Measurements from ENCODE around the gene IFNAR1.
"Not testable (repeated sequence)": the region's sequence is repeated elsewhere in the genome, so short reads cannot be mapped to it uniquely, and the experiment has no call there.

Gene IFNAR1

GRCh38 chr21:33348706-33349105 lies 23.9 kb downstream of the IFNAR1 start:
- no peak for DNase-seq (ENCODE audit: low read depth in 2 of 2)

- DNase-seq (ENCODE audit: low read depth in 2 of 2): no peak
These were observed 25.9 kb downstream of the IFNAR1 start for GRCh38 chr21:33350676-33351075.

GRCh38 chr21:33355355-33355754 lies 30.6 kb downstream of the IFNAR1 start:
- DNase-seq (ENCODE audit: low read depth in 2 of 2): no peak

GRCh38 chr21:33355996-33356395 lies 31.2 kb downstream of the IFNAR1 start:
- no peak for DNase-seq (ENCODE audit: low read depth in 2 of 2)

DNA sequence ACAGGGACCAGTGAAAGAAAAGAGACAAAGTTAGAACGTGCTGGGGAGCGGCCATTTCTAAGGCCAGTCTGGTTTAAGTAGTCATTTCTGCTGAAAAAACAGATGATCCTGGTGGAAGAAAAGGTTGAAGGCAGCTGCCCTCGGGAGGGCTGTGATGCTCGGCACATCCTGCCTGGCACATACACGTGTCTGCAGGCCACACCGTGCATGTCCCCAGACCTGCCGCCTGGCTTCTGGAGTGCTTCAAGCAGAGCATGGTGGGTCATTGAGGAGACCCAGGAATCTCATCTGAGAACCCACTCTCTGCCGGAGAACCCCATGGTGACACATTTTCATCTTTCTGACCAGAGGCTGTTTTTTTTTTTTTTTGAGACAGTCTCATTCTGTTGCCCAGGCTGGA lies 32.4 kb downstream of the IFNAR1 start:
- no peak for DNase-seq (ENCODE audit: low read depth in 2 of 2)

GRCh38 chr21:33359446-33359845 lies 34.7 kb downstream of the IFNAR1 start:
- no peak for DNase-seq (ENCODE audit: low read depth in 2 of 2)

DNA sequence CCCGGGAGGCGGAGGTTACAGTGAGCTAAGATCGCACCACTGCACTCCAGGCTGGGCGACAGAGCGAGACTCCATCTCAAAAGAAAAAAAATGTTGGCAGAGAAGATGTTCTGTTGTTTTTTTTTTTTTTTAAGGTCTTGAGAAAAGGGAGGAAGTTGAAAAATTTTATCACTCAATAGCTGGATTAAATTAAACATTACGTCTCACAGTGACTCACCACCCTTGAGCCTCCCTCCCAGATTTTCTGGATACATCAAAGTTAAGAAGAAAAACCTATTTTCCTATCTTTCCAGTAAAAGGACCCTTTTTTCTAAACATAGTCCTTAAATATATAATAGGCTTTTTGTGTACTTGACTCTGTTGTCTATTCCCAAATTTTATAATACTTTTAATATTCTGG lies 35.5 kb downstream of the IFNAR1 start:
- DNase-seq (ENCODE audit: low read depth in 2 of 2): no peak

- DNase-seq (ENCODE audit: low read depth in 2 of 2): peak; percentile 69 to 71
These were observed 36.3 kb downstream of the IFNAR1 start for GRCh38 chr21:33360881-33361602.

- no peak for DNase-seq (ENCODE audit: low read depth in 2 of 2)
These were observed 37.3 kb downstream of the IFNAR1 start for GRCh38 chr21:33362044-33362555.

GRCh38 chr21:33363911-33364609 lies 39.3 kb downstream of the IFNAR1 start:
- not testable (repeated sequence) for DNase-seq (ENCODE audit: low read depth in 2 of 2)

DNA sequence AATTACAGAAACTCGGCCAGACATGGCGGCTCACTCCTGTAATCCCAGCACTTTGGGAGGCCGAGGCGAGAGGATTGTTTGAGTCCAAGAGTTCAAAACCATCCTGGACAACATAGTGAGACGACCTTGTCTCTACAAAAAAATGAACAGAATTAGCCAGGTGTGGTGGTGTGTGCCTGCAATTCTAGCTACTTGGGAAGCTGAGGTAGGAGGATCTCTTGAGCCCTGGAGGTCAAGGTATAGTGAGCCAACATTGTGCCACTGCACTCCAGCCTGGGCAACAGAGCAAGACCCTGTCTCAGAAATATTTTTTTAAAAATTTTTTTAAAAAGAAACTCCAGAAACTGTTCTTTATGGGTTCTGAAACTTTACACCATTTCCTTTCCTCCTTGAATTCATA lies 40.1 kb downstream of the IFNAR1 start:
- no peak for DNase-seq (ENCODE audit: low read depth in 2 of 2)

DNA sequence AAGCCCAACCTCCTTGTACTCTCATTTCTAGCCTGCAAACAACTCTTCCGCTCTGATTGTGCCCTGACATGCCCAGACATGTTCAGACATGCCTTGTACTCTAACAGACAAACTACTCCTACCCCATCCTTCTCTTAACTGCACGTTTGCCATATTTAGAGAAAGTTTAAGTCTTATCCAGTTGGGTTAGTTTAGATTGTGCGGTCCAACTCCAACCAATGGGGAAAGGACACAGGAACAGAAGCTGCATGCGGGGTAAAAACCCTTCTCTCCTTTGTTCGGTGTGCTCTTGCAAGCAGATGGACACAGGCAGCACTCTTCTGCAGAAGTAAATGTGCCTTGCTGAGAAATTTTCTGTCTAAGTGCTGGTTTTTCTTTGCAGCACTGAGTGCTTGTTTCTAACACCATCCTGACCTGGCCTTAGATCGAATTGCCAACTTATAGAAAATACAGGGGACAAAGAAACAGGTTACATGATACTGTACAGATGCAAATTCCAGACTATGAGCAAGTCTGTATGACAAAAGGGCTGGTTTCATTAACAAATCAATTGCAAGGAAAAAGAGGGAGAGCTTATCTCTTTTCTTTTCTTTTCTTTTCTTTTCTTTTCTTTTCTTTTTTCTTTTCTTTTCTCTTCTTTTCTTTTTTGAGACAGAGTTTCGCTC lies 42.7 kb downstream of the IFNAR1 start:
- DNase-seq (ENCODE audit: low read depth in 2 of 2): no peak

DNA sequence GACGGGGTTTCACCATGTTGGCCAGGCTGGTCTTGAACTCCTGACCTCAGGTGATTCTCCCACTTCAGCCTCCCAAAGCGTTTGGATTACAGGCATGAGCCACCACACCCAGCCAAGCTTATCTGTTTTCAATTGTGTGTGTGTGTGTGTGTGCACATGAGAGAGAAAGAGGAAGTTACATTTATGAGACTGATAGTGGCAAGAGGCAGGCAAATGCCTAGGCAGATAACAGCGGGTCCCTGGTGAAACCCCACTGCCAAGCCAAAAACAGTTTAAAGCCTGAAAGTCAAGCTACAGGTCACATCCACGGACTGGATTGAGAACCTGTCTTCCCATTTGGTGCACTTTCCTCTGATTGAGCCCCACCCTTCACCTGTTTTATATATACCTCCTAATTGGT lies 43.4 kb downstream of the IFNAR1 start:
- no peak for DNase-seq (ENCODE audit: low read depth in 2 of 2)

- DNase-seq (ENCODE audit: low read depth in 2 of 2): no peak
These were observed 43.8 kb downstream of the IFNAR1 start for GRCh38 chr21:33368576-33368975.

- DNase-seq (ENCODE audit: low read depth in 2 of 2): no peak
These were observed 44.8 kb downstream of the IFNAR1 start for GRCh38 chr21:33369586-33369985.

DNA sequence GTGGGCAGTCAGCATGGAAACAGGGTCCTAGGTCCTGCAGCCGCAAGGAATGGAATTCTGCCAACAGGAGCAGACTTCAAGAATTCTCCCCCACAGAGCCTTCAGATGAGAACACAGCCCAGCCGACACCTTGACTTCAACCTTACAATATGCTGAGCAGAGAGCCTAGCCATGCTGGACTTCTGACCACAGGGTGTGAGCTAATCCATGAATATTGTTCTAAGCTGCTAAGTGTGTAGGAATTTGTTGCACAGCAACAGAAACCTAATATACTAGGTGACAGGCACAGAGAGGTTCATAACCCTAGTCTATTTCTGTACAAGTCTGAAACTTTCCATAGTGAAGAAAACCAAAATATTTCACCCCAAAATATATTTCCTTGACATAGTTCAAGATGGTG lies 45.5 kb downstream of the IFNAR1 start:
- no peak for DNase-seq (ENCODE audit: low read depth in 2 of 2)

DNA sequence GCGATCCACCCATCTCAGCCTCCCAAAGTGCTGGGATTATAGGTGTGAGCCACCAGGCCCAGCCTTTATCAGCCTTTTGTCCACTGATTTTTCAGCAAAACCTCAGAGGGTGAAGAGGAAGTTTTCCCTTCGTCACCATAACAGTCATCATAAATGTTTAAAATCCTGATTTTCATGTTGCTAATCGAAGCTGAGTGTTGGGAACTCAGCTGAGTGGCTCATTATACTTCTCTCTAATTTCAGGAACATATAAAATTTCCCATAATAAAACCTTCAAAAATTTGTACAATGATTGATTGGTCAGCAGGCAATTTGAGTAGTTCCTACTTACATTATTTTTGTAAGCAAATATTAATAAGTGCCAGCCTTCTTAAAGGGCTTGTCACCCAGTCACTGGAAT lies 46.6 kb downstream of the IFNAR1 start:
- no peak for DNase-seq (ENCODE audit: low read depth in 2 of 2)

DNA sequence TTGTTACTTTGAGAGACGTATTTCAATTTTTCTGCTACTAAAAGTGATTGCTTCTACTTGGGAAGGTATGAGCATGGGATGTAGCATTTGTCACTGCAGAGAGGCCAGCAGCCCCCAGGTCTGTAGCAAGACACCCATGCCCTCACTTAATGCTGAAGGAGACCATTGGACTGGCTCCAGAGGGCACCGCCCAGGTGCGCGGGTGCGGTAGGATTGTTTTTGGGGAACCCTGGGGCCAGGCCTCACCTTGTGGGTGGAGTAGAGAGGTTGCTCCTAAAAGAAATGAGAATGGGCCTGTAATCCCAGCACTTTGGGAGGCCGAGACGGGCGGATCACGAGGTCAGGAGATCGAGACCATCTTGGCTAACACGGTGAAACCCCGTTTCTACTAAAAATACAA lies 47.8 kb downstream of the IFNAR1 start:
- DNase-seq (ENCODE audit: low read depth in 2 of 2): no peak

- DNase-seq (ENCODE audit: low read depth in 2 of 2): no peak
These were observed 48.7 kb downstream of the IFNAR1 start for GRCh38 chr21:33373451-33373850.

GRCh38 chr21:33374080-33374449 lies 49.3 kb downstream of the IFNAR1 start:
- DNase-seq (ENCODE audit: low read depth in 2 of 2): no peak

DNA sequence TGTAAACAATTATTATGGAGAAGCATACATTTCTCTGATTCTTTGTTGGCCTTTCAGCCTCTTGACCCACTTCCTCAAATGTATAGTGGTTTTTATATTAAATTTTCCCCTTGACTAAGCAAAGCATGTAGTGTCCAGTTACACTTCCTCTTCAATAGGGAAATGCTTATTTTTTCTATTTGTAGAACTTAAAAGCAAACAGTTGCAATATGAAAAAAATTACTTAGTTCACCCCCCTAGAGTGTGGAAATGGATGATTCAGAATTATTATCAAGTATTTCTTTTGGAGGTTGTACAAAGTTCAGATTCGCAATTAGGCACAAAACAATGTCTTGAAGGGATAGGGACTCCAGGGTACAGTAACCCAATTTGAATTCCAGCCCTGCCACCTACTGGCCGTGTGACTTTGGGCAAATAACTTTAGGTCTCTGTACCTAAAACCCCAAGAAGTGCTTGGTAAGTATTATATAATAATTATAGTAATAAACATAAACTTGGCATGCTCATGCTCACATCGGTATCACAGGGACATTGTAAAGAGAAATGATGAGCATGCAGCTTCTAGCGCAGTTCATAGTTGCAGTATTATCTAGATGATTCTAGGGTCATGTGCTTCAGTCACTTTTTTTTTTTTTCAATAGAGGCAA lies 49.8 kb downstream of the IFNAR1 start:
- DNase-seq (ENCODE audit: low read depth in 2 of 2): no peak

- no peak for DNase-seq (ENCODE audit: low read depth in 2 of 2)
These were observed 50.4 kb downstream of the IFNAR1 start for GRCh38 chr21:33375101-33375644.
